Measurements from ENCODE around the gene SLC50A1. TPM values are rescaled to one million over a fixed set of nuclear protein-coding genes. Genes with fewer than 3 reads are reported as not detected.

Gene SLC50A1
- total RNA-seq, 1 experiment from 2014 or later: 39.0 TPM

GRCh38 chr1:155172732-155173477 is 37.3 kb downstream of the SLC50A1 start, which contains the start of gene KRTCAP2 (continued):
- TF ChIP-seq RORB (CRISPR knock-in tag; IDR thresholded peaks at IDR 0.05) (no peak), ETV6 (CRISPR knock-in tag; IDR thresholded peaks at IDR 0.05) (peak; percentile 75; the same call in 1 of the 2 replicates), FOXK1 (CRISPR knock-in tag; IDR thresholded peaks at IDR 0.05) (peak; percentile 63), GRHL2 (CRISPR knock-in tag; IDR thresholded peaks at IDR 0.05; ENCODE audit: insufficient replicate concordance, severe bottlenecking) (no peak), ZNF281 (CRISPR knock-in tag; IDR thresholded peaks at IDR 0.05) (peak; percentile 30; the same call in 1 of the 2 replicates), SMAD3 (CRISPR knock-in tag; IDR thresholded peaks at IDR 0.05; ENCODE audit: borderline replicate concordance) (peak; percentile 44; the same call in 1 of the 2 replicates), TEAD1 (CRISPR knock-in tag; IDR thresholded peaks at IDR 0.05) (peak; percentile 63; the same call in 1 of the 2 replicates), TP53 (CRISPR knock-in tag; IDR thresholded peaks at IDR 0.05) (0 out of 2 replicates have a peak, but pooled peaks have one; percentile 30), ZNF121 (CRISPR knock-in tag; IDR thresholded peaks at IDR 0.05) (no peak)

- DNase-seq (ENCODE audit: low spot score): peak; percentile 79
- peaks cover 29% of the 10 kb centered on the region for H3K4me1 Mint-ChIP-seq
- ChIA-PET POLR2A (interaction anchor here (0.5 to 5.2 kb wide), 15 partner anchors 21 to 203 kb away, joined by 3 to 83 read pairs (median 3); partner anchors contain the start of gene SHC1), CTCF (interaction anchor here (0.7 to 12.2 kb wide), 60 partner anchors 7 to 1004 kb away, joined by 3 to 605 read pairs (median 7); partner anchors contain the start of genes ADAM15, CLK2, DPM3 and EFNA1)
- no peaks in the 10 kb centered on the region for H3K9me3 Mint-ChIP-seq
- H3K4me3 Mint-ChIP-seq: peak within 1 kb of the TSS; percentile 94
- H3K27me3 Mint-ChIP-seq (ENCODE audit: low read depth): no peaks in the 10 kb centered on the region
- ATAC-seq: peak; percentile 26
- H3K36me3 Mint-ChIP-seq: peaks cover 30% of the 10 kb centered on the region
- peak within 1 kb of the TSS; percentile 95 for H3K27ac Mint-ChIP-seq
- TF ChIP-seq ERG (CRISPR knock-in tag; IDR thresholded peaks at IDR 0.05) (no peak), ZNF121 (CRISPR knock-in tag; IDR thresholded peaks at IDR 0.05) (no peak), SOX15 (CRISPR knock-in tag; IDR thresholded peaks at IDR 0.05) (no peak), ZNF532 (CRISPR knock-in tag; IDR thresholded peaks at IDR 0.05; ENCODE audit: borderline replicate concordance) (no peak), JAZF1 (CRISPR knock-in tag; IDR thresholded peaks at IDR 0.05) (no peak), USF1 (CRISPR knock-in tag; IDR thresholded peaks at IDR 0.05) (peak; percentile 61; the same call in 1 of the 2 replicates), MXD4 (CRISPR knock-in tag; IDR thresholded peaks at IDR 0.05; ENCODE audit: borderline replicate concordance) (no peak), MAX (CRISPR knock-in tag; IDR thresholded peaks at IDR 0.05) (peak; percentile 58; the same call in 1 of the 2 replicates), ESRRA (CRISPR knock-in tag; IDR thresholded peaks at IDR 0.05; ENCODE audit: borderline replicate concordance) (no peak), PRRX2 (CRISPR knock-in tag; IDR thresholded peaks at IDR 0.05) (no peak), ZNF671 (CRISPR knock-in tag; IDR thresholded peaks at IDR 0.05) (no peak), FOXP1 (CRISPR knock-in tag; IDR thresholded peaks at IDR 0.05; ENCODE audit: borderline replicate concordance) (0 out of 2 replicates have a peak, but pooled peaks have one; percentile 27), E2F5 (CRISPR knock-in tag; IDR thresholded peaks at IDR 0.05) (no peak), FOXK1 (CRISPR knock-in tag; IDR thresholded peaks at IDR 0.05) (0 out of 2 replicates have a peak, but pooled peaks have one; percentile 30), ELF4 (CRISPR knock-in tag; IDR thresholded peaks at IDR 0.05; ENCODE audit: low read depth) (no peak)
Observed at GRCh38 chr1:155173478-155174323, 38.0 kb downstream of the SLC50A1 start, which contains the start of gene TRIM46. Gene TRIM46 (plus strand): TSS chr1:155173849. CDS start chr1:155173967, 118 bp downstream.

Measured in WTC11 (cell line).